ENCODE data around the gene GNAS. TPM values are rescaled to one million over a fixed set of nuclear protein-coding genes. Genes with fewer than 3 reads are reported as not detected.

GNAS gene
- total RNA-seq, 1 donor from 2014 or later, result 744 TPM

DNA sequence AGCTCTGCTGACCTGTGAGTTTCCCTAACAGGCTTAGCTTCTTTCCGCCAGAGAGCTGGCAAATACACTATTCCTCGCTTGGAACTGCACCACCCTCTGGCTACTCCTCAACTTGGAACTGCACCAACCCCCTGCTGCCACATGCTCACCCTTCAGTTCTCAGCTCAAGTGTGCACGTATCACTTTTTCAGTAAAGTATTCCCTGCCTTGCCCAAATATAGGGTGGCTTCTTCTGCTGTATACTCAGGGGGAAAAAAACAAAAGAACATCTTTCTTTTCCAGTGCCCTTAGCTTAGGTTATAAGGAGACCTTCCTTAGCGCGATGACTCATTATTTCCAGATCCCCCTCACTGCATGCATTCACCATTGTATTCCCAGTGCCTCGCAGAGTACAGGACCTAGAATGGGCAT is 23.0 kb upstream of the GNAS start:
- Histone ChIP-seq H3K27ac (no peak overlapping the region), H3K27me3 (ENCODE audit: low read depth) (peaks cover 9% of the 10 kb centered on the region), H3K36me3 (no peaks in the 10 kb centered on the region), H3K9me3 (no peaks in the 10 kb centered on the region), H3K4me3 (no peak overlapping the region), H3K4me1 (no peaks in the 10 kb centered on the region)
- DNase-seq (no peak), ATAC-seq (peak; percentile 54 to 84)
- intact Hi-C loops (cut with DNase I), result no loop called here
- TF ChIP-seq, protein P1, sequence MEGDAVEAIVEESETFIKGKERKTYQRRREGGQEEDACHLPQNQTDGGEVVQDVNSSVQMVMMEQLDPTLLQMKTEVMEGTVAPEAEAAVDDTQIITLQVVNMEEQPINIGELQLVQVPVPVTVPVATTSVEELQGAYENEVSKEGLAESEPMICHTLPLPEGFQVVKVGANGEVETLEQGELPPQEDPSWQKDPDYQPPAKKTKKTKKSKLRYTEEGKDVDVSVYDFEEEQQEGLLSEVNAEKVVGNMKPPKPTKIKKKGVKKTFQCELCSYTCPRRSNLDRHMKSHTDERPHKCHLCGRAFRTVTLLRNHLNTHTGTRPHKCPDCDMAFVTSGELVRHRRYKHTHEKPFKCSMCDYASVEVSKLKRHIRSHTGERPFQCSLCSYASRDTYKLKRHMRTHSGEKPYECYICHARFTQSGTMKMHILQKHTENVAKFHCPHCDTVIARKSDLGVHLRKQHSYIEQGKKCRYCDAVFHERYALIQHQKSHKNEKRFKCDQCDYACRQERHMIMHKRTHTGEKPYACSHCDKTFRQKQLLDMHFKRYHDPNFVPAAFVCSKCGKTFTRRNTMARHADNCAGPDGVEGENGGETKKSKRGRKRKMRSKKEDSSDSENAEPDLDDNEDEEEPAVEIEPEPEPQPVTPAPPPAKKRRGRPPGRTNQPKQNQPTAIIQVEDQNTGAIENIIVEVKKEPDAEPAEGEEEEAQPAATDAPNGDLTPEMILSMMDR (IDR thresholded peaks at IDR 0.05), result no peak

DNA sequence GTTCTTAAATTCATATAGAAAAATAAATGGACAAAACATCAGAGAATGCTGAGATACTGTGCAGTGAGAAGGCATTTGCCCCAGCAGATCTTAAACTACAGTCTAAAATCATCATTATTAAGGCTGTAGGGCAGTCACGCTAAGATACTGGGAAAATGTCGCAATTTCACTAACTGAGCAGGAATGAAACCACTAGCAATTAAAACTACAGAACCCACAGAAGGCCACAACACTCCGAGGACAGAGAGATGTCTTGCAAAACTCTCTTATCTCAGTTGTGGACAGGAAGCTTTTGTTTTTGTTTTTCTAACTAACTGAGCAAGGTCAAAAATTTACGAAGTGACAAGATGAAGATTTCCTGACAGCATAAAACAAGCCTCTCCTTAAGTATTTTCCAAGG is 20.1 kb upstream of the GNAS start:
- no peak overlapping the region for H3K4me3 ChIP-seq
- no peak overlapping the region for H3K27ac ChIP-seq
- H3K27me3 ChIP-seq (ENCODE audit: low read depth), result peaks cover 13% of the 10 kb centered on the region
- no peaks in the 10 kb centered on the region for H3K36me3 ChIP-seq
- H3K4me1 ChIP-seq, result no peaks in the 10 kb centered on the region
- no peak for DNase-seq
- intact Hi-C loops (cut with DNase I), result no loop called here
- TF ChIP-seq, protein P1 (IDR thresholded peaks at IDR 0.05), result no peak
- H3K9me3 ChIP-seq, result no peaks in the 10 kb centered on the region
- no peak for ATAC-seq

GRCh38 chr20:58833921-58834320 is 18.6 kb upstream of the GNAS start:
- Histone ChIP-seq H3K27ac (no peak overlapping the region), H3K4me1 (no peaks in the 10 kb centered on the region), H3K4me3 (no peak overlapping the region), H3K9me3 (no peaks in the 10 kb centered on the region), H3K27me3 (ENCODE audit: low read depth) (peaks cover 17% of the 10 kb centered on the region), H3K36me3 (no peaks in the 10 kb centered on the region)
- ATAC-seq (no peak), DNase-seq (no peak)
- intact Hi-C loops (cut with DNase I), result no loop called here
- TF ChIP-seq, protein P1 (IDR thresholded peaks at IDR 0.05), result no peak

DNA sequence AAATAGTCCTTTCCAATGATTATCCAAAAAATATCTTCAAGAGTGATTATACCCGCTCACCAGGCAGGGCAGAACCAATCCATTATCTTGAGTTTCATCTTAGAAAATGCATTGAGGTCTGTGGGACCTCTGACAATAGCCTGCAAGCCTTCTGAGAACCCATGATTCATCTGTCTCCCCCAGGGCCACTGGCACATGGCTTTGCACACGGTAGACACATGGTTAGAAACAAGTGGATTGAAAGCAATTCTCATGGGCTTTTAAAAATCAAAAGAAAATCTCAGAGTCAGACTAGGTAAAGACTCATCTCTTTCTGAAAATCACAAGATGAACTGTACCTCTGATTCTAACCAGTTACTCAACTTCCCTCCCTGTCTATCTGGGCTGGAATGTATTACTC is 17.3 kb upstream of the GNAS start:
- ATAC-seq (no peak), DNase-seq (no peak)
- Histone ChIP-seq H3K36me3 (no peaks in the 10 kb centered on the region), H3K27me3 (ENCODE audit: low read depth) (peaks cover 30% of the 10 kb centered on the region), H3K9me3 (no peaks in the 10 kb centered on the region), H3K4me3 (no peak overlapping the region), H3K27ac (no peak overlapping the region), H3K4me1 (no peaks in the 10 kb centered on the region)
- intact Hi-C loops (cut with DNase I), result no loop called here
- TF ChIP-seq, protein P1 (IDR thresholded peaks at IDR 0.05), result no peak

GRCh38 chr20:58836616-58837204 is 15.8 kb upstream of the GNAS start:
- DNase-seq (no peak), ATAC-seq (no peak)
- intact Hi-C loops (cut with DNase I), result no loop called here
- no peak overlapping the region for H3K27ac ChIP-seq
- no peak overlapping the region for H3K4me3 ChIP-seq
- TF ChIP-seq, protein P1 (IDR thresholded peaks at IDR 0.05), result no peak
- H3K4me1 ChIP-seq, result no peaks in the 10 kb centered on the region
- no peaks in the 10 kb centered on the region for H3K9me3 ChIP-seq
- H3K27me3 ChIP-seq (ENCODE audit: low read depth), result peaks cover 40% of the 10 kb centered on the region
- H3K36me3 ChIP-seq, result no peaks in the 10 kb centered on the region

Data from lower lobe of right lung (tissue), 2 donors.